Measurements from ENCODE around the gene TMEM50B. TPM values are rescaled to one million over a fixed set of nuclear protein-coding genes. Genes with fewer than 3 reads are reported as not detected.
"Not testable (repeated sequence)": the region's sequence is repeated elsewhere in the genome, so short reads cannot be mapped to it uniquely, and the experiment has no call there.

The TMEM50B gene
- 26.7 and 43.2 TPM in 2 replicates for total RNA-seq

GRCh38 chr21:33479679-33480480, at the start of gene TMEM50B:
TMEM50B (minus strand) TSS chr21:33479974; CDS start chr21:33468885, 11,089 bp downstream.
- DNase-seq (ENCODE audit: extremely low read depth, low read depth, low spot score): peak; percentile 41

GRCh38 chr21:33522953-33523349, 43.2 kb upstream of the TMEM50B start:
- DNase-seq (ENCODE audit: extremely low read depth, low read depth, low spot score): no peak

GRCh38 chr21:33522297-33522952, 42.7 kb upstream of the TMEM50B start:
- no peak for DNase-seq (ENCODE audit: extremely low read depth, low read depth, low spot score)

- DNase-seq (ENCODE audit: extremely low read depth, low read depth, low spot score): no peak
Observed at GRCh38 chr21:33518899-33519298, 39.1 kb upstream of the TMEM50B start.

GRCh38 chr21:33514229-33514628, 34.5 kb upstream of the TMEM50B start:
- no peak for DNase-seq (ENCODE audit: extremely low read depth, low read depth, low spot score)

- no peak for DNase-seq (ENCODE audit: extremely low read depth, low read depth, low spot score)
Observed at GRCh38 chr21:33512481-33512880, 32.7 kb upstream of the TMEM50B start.

GRCh38 chr21:33511639-33512038, 31.9 kb upstream of the TMEM50B start:
- no peak for DNase-seq (ENCODE audit: extremely low read depth, low read depth, low spot score)

GRCh38 chr21:33510826-33511225, 31.1 kb upstream of the TMEM50B start:
- no peak for DNase-seq (ENCODE audit: extremely low read depth, low read depth, low spot score)

- DNase-seq (ENCODE audit: extremely low read depth, low read depth, low spot score): not testable (repeated sequence)
Observed at GRCh38 chr21:33507003-33507402, 27.2 kb upstream of the TMEM50B start.

- no peak for DNase-seq (ENCODE audit: extremely low read depth, low read depth, low spot score)
Observed at GRCh38 chr21:33505833-33506232, 26.1 kb upstream of the TMEM50B start.

- no peak for DNase-seq (ENCODE audit: extremely low read depth, low read depth, low spot score)
Observed at GRCh38 chr21:33496345-33496744, 16.6 kb upstream of the TMEM50B start.

GRCh38 chr21:33495743-33496142, 16.0 kb upstream of the TMEM50B start:
- DNase-seq (ENCODE audit: extremely low read depth, low read depth, low spot score): no peak

- DNase-seq (ENCODE audit: extremely low read depth, low read depth, low spot score): no peak
Observed at GRCh38 chr21:33493756-33494155, 14.0 kb upstream of the TMEM50B start.

GRCh38 chr21:33492571-33492970, 12.8 kb upstream of the TMEM50B start:
- no peak for DNase-seq (ENCODE audit: extremely low read depth, low read depth, low spot score)

GRCh38 chr21:33491373-33492102, 11.8 kb upstream of the TMEM50B start, which contains the start of gene DNAJC28:
DNAJC28 (minus strand) TSS chr21:33491716; CDS start chr21:33489393, 2,323 bp downstream.
- peak; percentile 68 for DNase-seq (ENCODE audit: extremely low read depth, low read depth, low spot score)

- DNase-seq (ENCODE audit: extremely low read depth, low read depth, low spot score): no peak
Observed at GRCh38 chr21:33490991-33491372, 11.2 kb upstream of the TMEM50B start.

- no peak for DNase-seq (ENCODE audit: extremely low read depth, low read depth, low spot score)
Observed at GRCh38 chr21:33488936-33489335, 9.2 kb upstream of the TMEM50B start.

- no peak for DNase-seq (ENCODE audit: extremely low read depth, low read depth, low spot score)
Observed at GRCh38 chr21:33487996-33488395, 8.2 kb upstream of the TMEM50B start.

- DNase-seq (ENCODE audit: extremely low read depth, low read depth, low spot score): no peak
Observed at GRCh38 chr21:33481314-33481943, 1.7 kb upstream of the TMEM50B start.

GRCh38 chr21:33480481-33481103, 818 bp upstream of the TMEM50B start:
- DNase-seq (ENCODE audit: extremely low read depth, low read depth, low spot score): no peak

Data from glomerular endothelial cell (primary cell).